ENCODE measurements around the gene LENG9.

Gene LENG9

DNA sequence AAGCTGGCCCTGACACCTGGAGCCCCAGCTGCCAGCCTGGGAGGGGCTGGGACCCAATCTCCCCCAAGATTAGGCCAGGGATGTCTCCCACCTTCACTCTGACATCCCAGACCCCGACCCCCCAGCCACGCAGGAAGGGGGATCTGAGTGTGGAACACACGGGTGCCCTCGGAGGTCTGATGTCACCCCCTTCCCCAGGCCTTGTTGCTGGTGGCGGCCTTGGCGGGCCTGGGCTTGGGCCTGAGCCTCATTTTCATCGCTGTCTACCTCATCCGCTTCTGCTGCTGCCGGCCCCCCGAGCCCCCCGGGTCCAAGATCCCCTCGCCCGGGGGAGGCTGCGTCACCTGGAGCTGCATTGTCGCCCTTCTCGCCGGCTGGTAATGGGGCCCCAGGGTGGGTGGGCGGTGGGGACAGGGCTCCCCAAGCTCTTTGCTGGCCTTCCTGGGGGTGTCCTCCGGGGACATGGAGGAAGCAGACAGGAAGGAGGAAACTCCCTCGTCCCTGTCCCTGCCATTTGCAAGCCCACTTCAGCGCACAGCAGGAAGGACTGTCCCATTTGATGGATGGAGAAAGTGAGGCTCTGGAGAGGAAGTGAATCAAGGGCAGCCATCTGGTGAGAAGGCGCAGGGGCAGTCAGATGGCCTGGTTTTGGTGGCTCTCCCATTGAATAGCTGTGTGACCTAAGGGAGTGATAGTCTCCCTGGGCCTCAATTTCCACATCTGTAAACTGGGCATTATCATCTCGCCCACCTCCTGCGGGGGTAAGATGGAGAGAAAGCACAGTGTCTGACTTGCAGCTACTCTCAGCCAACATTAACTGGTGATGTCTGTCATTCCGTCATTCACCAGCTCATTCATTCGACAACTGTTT lies 44.4 kb downstream of the LENG9 start:
- no peak for DNase-seq

DNA sequence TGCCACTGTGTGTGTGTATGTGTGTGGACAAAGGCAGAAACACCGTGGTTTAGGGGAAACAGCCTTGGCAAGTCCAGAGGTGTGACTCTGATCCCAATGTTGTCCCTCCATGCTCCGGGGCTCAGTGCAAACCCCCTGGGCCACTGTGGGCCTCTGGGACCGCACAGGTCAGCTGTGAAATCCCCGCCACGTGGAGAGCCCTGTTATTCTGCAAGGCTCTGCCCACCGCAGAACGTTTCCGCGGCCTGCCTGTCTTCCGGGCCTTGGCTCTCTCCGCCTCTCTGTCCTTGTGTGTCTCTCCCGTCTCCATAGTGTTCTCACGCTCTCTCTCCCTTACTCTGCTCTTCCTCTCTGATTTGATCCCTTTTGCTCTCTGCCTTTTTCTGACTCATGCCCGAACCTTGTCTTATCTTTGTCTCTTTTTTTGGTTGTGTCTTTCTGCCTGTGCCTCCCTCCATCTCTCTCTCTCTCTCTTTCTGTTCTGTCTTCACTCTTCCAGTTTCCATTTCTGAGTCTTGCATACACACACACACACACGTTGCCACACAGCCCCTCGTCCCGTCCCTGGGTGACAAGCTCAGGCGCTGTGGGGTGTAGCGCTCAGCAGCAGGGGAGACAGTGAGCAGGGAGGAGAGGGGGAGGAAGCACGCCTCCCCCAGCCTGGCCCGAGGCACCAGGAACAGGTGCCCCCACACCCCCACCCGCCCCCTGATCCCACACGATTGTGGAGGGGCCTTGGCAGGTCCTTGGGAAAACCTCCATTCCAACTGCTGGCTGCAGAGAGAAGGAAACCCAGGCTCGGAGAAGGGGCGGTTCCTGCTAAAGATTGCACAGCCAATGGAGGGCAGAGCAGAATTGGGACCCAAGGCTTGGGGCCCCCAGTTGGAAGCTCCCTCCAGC lies 45.3 kb downstream of the LENG9 start:
- DNase-seq, result no peak

DNA sequence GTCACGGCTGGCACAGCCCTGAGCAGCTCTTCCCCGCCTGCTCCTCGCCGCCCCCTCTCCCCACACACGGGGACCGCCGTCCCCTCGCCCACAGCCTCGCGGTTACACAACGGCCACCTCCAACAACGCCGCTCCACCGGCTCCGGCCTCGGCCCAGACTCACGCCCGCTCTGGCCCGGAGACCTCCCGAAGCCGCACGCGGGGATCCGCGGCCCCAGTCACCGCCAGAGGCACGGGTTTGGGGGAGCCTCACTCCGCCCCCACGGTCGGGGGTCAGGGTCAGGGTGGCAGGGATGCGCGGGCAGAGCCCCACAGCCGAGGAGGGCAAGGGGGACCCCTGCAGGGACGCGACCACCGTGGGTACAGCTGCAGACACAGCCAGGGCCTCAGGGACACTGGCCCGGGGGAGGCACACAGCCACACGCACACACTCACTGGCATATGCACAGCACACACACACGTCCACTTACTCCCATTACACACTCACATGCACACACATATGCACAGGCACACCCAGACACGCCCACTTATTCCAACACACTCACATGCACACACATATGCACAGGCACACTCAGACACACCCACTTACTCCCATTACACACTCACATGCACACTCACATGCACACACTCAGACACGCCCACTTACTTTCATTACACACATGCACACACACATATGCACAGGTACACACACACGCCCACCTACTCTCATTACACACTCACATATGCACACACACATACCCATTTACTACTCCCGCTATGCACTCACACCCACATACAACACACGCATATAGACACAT lies 46.7 kb downstream of the LENG9 start:
- no peak for DNase-seq

DNA sequence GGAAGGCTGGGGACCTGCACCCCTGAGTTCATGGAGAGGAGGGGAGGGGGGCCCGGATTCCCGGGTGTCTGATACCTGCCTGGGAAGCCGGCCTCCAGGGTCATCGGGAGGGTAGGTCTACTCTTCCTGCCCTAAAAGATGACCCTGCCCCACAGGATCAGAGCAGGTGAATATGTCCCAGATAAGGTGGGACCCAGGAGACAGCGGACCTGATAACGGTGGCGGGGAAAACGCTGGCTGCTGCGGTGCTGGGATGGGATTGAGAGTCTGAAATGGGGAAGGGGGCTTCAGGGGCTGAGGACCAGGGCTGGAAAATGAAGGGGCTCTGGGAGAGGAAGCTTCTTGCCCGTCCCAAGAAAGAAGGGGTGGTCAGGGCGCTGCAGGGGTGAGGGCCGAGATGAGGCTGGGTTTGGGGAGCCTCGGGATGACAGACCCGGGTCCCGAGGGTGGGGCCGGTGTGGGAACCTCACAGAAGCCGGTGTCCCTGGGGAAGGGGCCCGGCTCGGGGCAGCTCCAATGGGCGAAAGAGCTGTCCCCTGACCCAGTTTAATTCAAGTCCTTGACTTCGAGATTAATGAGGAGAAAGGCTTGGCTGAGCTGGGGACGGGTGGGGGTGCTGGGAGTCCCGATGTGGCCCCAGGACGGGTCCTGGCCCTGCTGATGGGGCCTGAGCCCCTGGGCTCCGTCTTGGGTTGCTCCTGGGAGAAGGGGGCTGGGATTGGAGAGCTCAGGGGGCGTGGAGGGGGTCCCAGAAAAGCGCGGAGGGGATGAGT lies 47.5 kb downstream of the LENG9 start:
- DNase-seq, result no peak

DNA sequence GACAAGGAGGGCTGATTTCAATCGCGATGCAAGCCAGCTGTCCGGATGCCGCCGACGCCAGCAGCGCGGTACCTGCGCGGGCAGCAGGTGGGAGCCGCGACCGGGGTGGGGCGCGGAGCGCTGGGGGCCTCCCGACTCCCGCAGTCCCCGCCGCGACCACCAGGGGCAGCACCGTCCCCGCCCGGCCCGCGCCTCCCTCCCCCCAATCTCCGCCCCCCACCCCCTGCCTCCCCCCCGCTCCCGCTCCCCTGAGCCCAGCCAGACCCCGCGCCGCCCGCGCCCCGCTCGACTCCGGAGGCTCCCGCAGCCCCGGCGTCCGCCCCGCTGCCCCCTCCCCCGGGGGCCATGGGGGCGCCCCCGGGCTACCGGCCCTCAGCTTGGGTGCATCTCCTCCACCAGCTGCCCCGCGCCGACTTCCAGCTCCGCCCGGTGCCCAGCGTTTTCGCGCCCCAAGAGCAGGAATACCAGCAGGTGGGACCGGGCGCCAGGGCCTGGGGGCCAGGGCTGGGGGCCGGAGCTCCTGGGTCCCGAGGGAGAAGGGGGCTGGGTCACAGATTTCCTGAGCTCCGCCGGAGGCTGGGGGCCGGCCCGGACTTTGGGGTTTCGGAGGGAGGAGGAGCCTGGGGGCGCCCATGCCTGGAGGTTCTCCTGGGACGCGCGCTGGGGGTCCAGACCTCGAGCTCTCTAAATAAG lies 48.2 kb downstream of the LENG9 start, which contains the start of gene TTYH1:
Gene TTYH1 (plus strand): TSS at position 257 of the 693 bp plus-strand sequence. CDS start 89 bp downstream, at position 346.
- no peak for DNase-seq

DNA sequence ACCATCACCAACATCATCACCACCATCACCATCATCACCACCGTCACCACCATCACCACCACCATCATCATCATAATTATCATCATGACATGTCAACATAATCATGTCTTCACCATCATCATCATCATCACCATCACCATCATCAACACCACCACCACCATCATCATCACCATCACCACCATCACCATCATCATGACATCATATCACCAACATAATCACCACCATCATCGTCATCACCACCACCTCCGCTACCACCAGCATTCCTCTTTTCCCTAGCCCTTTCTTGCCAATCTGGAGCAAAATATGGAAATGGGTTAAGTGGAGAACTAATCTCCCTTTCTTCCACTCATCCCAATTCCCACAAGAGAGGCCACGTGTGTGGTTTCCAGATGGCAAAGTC lies 49.4 kb downstream of the LENG9 start:
- DNase-seq, result no peak

DNA sequence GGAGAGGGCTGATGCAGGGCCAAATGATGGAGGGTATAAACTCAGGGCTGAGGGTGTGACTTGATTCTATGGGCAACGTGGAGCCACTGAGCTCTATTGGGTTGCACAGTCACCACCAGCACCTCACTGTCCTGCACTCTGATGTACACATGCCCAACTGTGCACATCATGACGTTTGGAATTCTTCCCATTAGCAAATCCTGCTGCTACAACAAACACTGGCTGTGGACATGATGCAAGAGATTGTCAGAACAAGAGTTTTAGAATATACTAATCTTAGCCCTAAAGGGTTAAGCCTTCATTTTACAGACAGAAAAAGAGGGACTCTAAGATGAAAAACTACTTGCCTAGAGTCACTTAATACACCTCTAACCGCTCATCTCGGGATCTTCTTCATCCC lies 50.7 kb downstream of the LENG9 start:
- DNase-seq, result no peak

All from GDM1 (cell line).